Frontal cortex (tissue), 4 donors: ENCODE results near the gene NOTCH2. TPM values are rescaled to one million over a fixed set of nuclear protein-coding genes. Genes with fewer than 3 reads are reported as not detected.
"Not testable (repeated sequence)": the region's sequence is repeated elsewhere in the genome, so short reads cannot be mapped to it uniquely, and the experiment has no call there.

Experiments
- DNase-seq, 2 donors: peaks; one replicate each; pipeline ENCODE4 v3.0.0; 2012; ENCODE audit warnings: low spot score in 2 of 2
- FAIRE-seq: peaks from 2 replicates; lab custom pipeline; 2012; peaks lifted over from hg19 to GRCh38; lab: Jason Lieb, UNC
- total RNA-seq: library from RNA; depleted of rRNA; stranded (reverse); fragments of >200 nt; gene quantifications from one replicate; pipeline ENCODE4 v1.2.3, GENCODE V29; 2014
- donor health status: control.
- donor health status: control.
- donor health status: control.

The NOTCH2 gene
- total RNA-seq = 21.2 TPM

- not testable (repeated sequence) for FAIRE-seq, DNase-seq
Observed at GRCh38 chr1:120069067-120069919, at the start of gene NOTCH2. Gene NOTCH2 (minus strand): TSS chr1:120069662. CDS start chr1:120069406, 256 bp downstream.

GRCh38 chr1:120117371-120118177, 48.1 kb upstream of the NOTCH2 start:
- not testable (repeated sequence) for FAIRE-seq

GRCh38 chr1:120116094-120116493, 46.6 kb upstream of the NOTCH2 start:
- not testable (repeated sequence) for FAIRE-seq, DNase-seq

More at GRCh38 chr1:120117371-120118177, 48.1 kb upstream of the NOTCH2 start:
- not testable (repeated sequence) for DNase-seq

- not testable (repeated sequence) for FAIRE-seq, DNase-seq
Observed at GRCh38 chr1:120113134-120113533, 43.7 kb upstream of the NOTCH2 start.

- FAIRE-seq, DNase-seq: not testable (repeated sequence)
Observed at GRCh38 chr1:120112212-120112611, 42.8 kb upstream of the NOTCH2 start.

GRCh38 chr1:120111771-120112170, 42.3 kb upstream of the NOTCH2 start:
- not testable (repeated sequence) for FAIRE-seq, DNase-seq

GRCh38 chr1:120111008-120111407, 41.5 kb upstream of the NOTCH2 start:
- FAIRE-seq, DNase-seq: not testable (repeated sequence)

- DNase-seq, FAIRE-seq: not testable (repeated sequence)
Observed at GRCh38 chr1:120109656-120110055, 40.2 kb upstream of the NOTCH2 start.

GRCh38 chr1:120109180-120109579, 39.7 kb upstream of the NOTCH2 start:
- not testable (repeated sequence) for FAIRE-seq, DNase-seq

GRCh38 chr1:120105288-120105687, 35.8 kb upstream of the NOTCH2 start:
- not testable (repeated sequence) for FAIRE-seq, DNase-seq

GRCh38 chr1:120103768-120104167, 34.3 kb upstream of the NOTCH2 start:
- not testable (repeated sequence) for FAIRE-seq, DNase-seq

- FAIRE-seq, DNase-seq: not testable (repeated sequence)
Observed at GRCh38 chr1:120101593-120101992, 32.1 kb upstream of the NOTCH2 start.

GRCh38 chr1:120100590-120100989, 31.1 kb upstream of the NOTCH2 start:
- FAIRE-seq, DNase-seq: not testable (repeated sequence)

- DNase-seq, FAIRE-seq: not testable (repeated sequence)
Observed at GRCh38 chr1:120098986-120099759, 29.7 kb upstream of the NOTCH2 start.

GRCh38 chr1:120096981-120097545, 27.6 kb upstream of the NOTCH2 start:
- DNase-seq, FAIRE-seq: not testable (repeated sequence)

- FAIRE-seq = not testable (repeated sequence)
Observed at GRCh38 chr1:120093548-120094181, 24.2 kb upstream of the NOTCH2 start.

GRCh38 chr1:120092232-120093218, 23.1 kb upstream of the NOTCH2 start:
- not testable (repeated sequence) for FAIRE-seq, DNase-seq

More at GRCh38 chr1:120093548-120094181, 24.2 kb upstream of the NOTCH2 start:
- not testable (repeated sequence) for DNase-seq
